Left cardiac atrium (tissue), 4 donors: Measurements from ENCODE around the gene FBXO38. TPM values are rescaled to one million over a fixed set of nuclear protein-coding genes. Genes with fewer than 3 reads are reported as not detected.
A peak's percentile ranks its signal among the peaks of the same experiment; 100 is the strongest.
"Not testable (repeated sequence)": the region's sequence is repeated elsewhere in the genome, so short reads cannot be mapped to it uniquely, and the experiment has no call there.

Source experiments
- ATAC-seq, 2 donors: fragments of 200-7000 bp; cut with Tn5 transposase; one replicate each; pipeline ENCODE4 v1.9.1; 2020; ENCODE audit warnings: mild to moderate bottlenecking in 2 of 2, moderate library complexity in 2 of 2
- DNase-seq: peaks from one replicate; pipeline ENCODE4 v3.0.0-alpha.2; 2020
- intact Hi-C, 2 donors: fragments of 100-400 bp; cut with DNase I; formaldehyde crosslinking; loops; one replicate each; pipeline versions ENCODE4 v1.14.1 to v1.15.1; 2022 to 2023
- total RNA-seq, 2 donors: library from RNA; stranded (reverse); fragmentation: NEBNext Ultra II Directional; extraction: Animal tissue kit (Norgen Biotek cat#: 25700); gene quantifications; one replicate each; pipeline ENCODE4 v1.2.1, GENCODE V29; 2021
- donor health status: DM: no; HTN: yes; CAD: no.
- donor health status: DM: no; HTN: yes; CAD: no; lungs with severe emphysema.
- donor health status: DM: yes; HTN: yes; CAD: no.
- donor health status: Dilated cardiomyopathy.

Gene FBXO38
- total RNA-seq, 2 donors from 2014 or later: 33.5 to 39.6 TPM

GRCh38 chr5:148459669-148460068 lies 75.9 kb downstream of the FBXO38 start:
- no peak for DNase-seq
- no peak for ATAC-seq
- intact Hi-C loops: loop anchor here in 1 of 2 donors (5.0 kb wide), 1 partner anchor 83 kb away; no protein-coding TSS in a partner anchor

GRCh38 chr5:148465381-148466235 lies 81.8 kb downstream of the FBXO38 start:
- no peak for DNase-seq
- peak in 1 of 2 donors; percentile 73 for ATAC-seq
- intact Hi-C loops: no loop called here

GRCh38 chr5:148466236-148466580 lies 82.5 kb downstream of the FBXO38 start:
- DNase-seq: no peak
- intact Hi-C loops: no loop called here
- ATAC-seq: no peak

- intact Hi-C loops: no loop called here
- no peak for ATAC-seq
Observed at GRCh38 chr5:148467958-148468357, 84.2 kb downstream of the FBXO38 start.

GRCh38 chr5:148468746-148469145 lies 85.0 kb downstream of the FBXO38 start:
- ATAC-seq, intact Hi-C loops: not testable (repeated sequence)

More at GRCh38 chr5:148467958-148468357, 84.2 kb downstream of the FBXO38 start:
- no peak for DNase-seq

GRCh38 chr5:148469501-148469935 lies 85.8 kb downstream of the FBXO38 start:
- peak; percentile 52 for DNase-seq
- peak; percentile 77 to 82 for ATAC-seq
- intact Hi-C loops: no loop called here

More at GRCh38 chr5:148468746-148469145, 85.0 kb downstream of the FBXO38 start:
- not testable (repeated sequence) for DNase-seq

- DNase-seq (no peak), ATAC-seq (no peak)
- intact Hi-C loops: no loop called here
Observed at GRCh38 chr5:148471379-148471778, 87.6 kb downstream of the FBXO38 start.

GRCh38 chr5:148474025-148474511 lies 90.3 kb downstream of the FBXO38 start:
- ATAC-seq (peak; percentile 79 to 92), DNase-seq (peak; percentile 86)
- intact Hi-C loops: no loop called here

GRCh38 chr5:148476302-148476701 lies 92.5 kb downstream of the FBXO38 start:
- no peak for DNase-seq
- intact Hi-C loops: no loop called here
- ATAC-seq: no peak

- DNase-seq (no peak), ATAC-seq (no peak)
- intact Hi-C loops: no loop called here
Observed at GRCh38 chr5:148477429-148477828, 93.7 kb downstream of the FBXO38 start.

- ATAC-seq: peak in 1 of 2 donors; percentile 61
- intact Hi-C loops: no loop called here
- DNase-seq: no peak
Observed at GRCh38 chr5:148482196-148482595, 98.4 kb downstream of the FBXO38 start.

GRCh38 chr5:148482697-148483462 lies 99.1 kb downstream of the FBXO38 start:
- peak in 1 of 2 donors; percentile 63 for ATAC-seq
- peak; percentile 36 for DNase-seq
- intact Hi-C loops: no loop called here

GRCh38 chr5:148483750-148484149 lies 100.0 kb downstream of the FBXO38 start:
- ATAC-seq (no peak), DNase-seq (no peak)
- intact Hi-C loops: no loop called here

GRCh38 chr5:148484651-148485050 lies 100.9 kb downstream of the FBXO38 start:
- DNase-seq: no peak
- intact Hi-C loops: no loop called here
- ATAC-seq: no peak

- ATAC-seq (no peak), DNase-seq (no peak)
- intact Hi-C loops: no loop called here
Observed at GRCh38 chr5:148486456-148486855, 102.7 kb downstream of the FBXO38 start.

- DNase-seq (no peak), ATAC-seq (no peak)
- intact Hi-C loops: no loop called here
Observed at GRCh38 chr5:148488757-148489156, 105.0 kb downstream of the FBXO38 start.

- peak; percentile 81 to 91 for ATAC-seq
- intact Hi-C loops: no loop called here
Observed at GRCh38 chr5:148491015-148491792, 107.4 kb downstream of the FBXO38 start.

GRCh38 chr5:148491793-148492184 lies 108.0 kb downstream of the FBXO38 start:
- ATAC-seq: no peak
- intact Hi-C loops: no loop called here
- DNase-seq: no peak

More at GRCh38 chr5:148491015-148491792, 107.4 kb downstream of the FBXO38 start:
- no peak for DNase-seq

- intact Hi-C loops: no loop called here
- ATAC-seq: no peak
- no peak for DNase-seq
Observed at GRCh38 chr5:148492351-148492750, 108.6 kb downstream of the FBXO38 start.
